ENCODE data around the gene CORO7. TPM values are rescaled to one million over a fixed set of nuclear protein-coding genes. Genes with fewer than 3 reads are reported as not detected.

CORO7 gene
- total RNA-seq = 24.9 and 31.2 TPM in 2 replicates

GRCh38 chr16:4416200-4417032 lies at the start of gene CORO7:
Gene CORO7, minus strand, starts transcription at chr16:4416596. Its CDS starts 78 bp downstream, at chr16:4416518.

GRCh38 chr16:4425378-4426020 lies 9.1 kb upstream of the CORO7 start, which contains the start of gene DNAJA3:
Gene DNAJA3, plus strand, starts transcription at chr16:4425868. Its CDS starts 14 bp downstream, at chr16:4425882.

GRCh38 chr16:4371357-4372000 lies 44.9 kb downstream of the CORO7 start, which contains the start of gene VASN:
Gene VASN, plus strand, starts transcription at chr16:4371848. Its CDS starts 9,030 bp downstream, at chr16:4380878.

GRCh38 chr16:4350787-4351659 lies 65.4 kb downstream of the CORO7 start, which contains the start of gene PAM16:
Gene PAM16, minus strand, starts transcription at chr16:4351321. Its CDS starts 87 bp downstream, at chr16:4351234.

GRCh38 chr16:4315186-4316107 lies 100.9 kb downstream of the CORO7 start, which contains the start of gene GLIS2:
Gene GLIS2, plus strand, starts transcription at chr16:4316067. Its CDS starts 16,214 bp downstream, at chr16:4332281.

Other genes starting within 250 kb of the CORO7 start
- gene SRL, start 174.5 kb downstream of the CORO7 start, total RNA-seq = 0.09 and 0.11 TPM in 2 replicates
- 3.4 and 4.8 TPM in 2 replicates for gene TFAP4, start 143.6 kb downstream of the CORO7 start, total RNA-seq
- gene GLIS2, start 100.5 kb downstream of the CORO7 start, total RNA-seq = 0.43 and 0.54 TPM in 2 replicates
- 15.0 and 16.4 TPM in 2 replicates for gene PAM16, start 65.3 kb downstream of the CORO7 start, total RNA-seq
- 0.95 and 1.1 TPM in 2 replicates for gene VASN, start 44.7 kb downstream of the CORO7 start, total RNA-seq
- 25.2 and 41.9 TPM in 2 replicates for gene DNAJA3, start 9.3 kb upstream of the CORO7 start, total RNA-seq
- 46.1 and 52.2 TPM in 2 replicates for gene NMRAL1, start 58.0 kb upstream of the CORO7 start, total RNA-seq
- 100 and 114 TPM in 2 replicates for gene HMOX2, start 59.8 kb upstream of the CORO7 start, total RNA-seq
- gene CDIP1, start 122.2 kb upstream of the CORO7 start, total RNA-seq = 3.2 and 3.9 TPM in 2 replicates
- gene C16orf96, start 139.7 kb upstream of the CORO7 start, total RNA-seq = under 0.01 TPM in 1 of 2 replicates, not detected in the other
- gene UBALD1, start 198.3 kb upstream of the CORO7 start, total RNA-seq = 4.6 and 6.1 TPM in 2 replicates
- 13.4 and 19.9 TPM in 2 replicates for gene MGRN1, start 208.2 kb upstream of the CORO7 start, total RNA-seq

Measured in dermis lymphatic vessel endothelial cell (primary cell).